ENCODE data around the gene APOBEC3F. TPM values are rescaled to one million over a fixed set of nuclear protein-coding genes. Genes with fewer than 3 reads are reported as not detected.

The APOBEC3F gene
- total RNA-seq, 4 donors from 2014 or later = 0.98 TPM; not detected in 3

GRCh38 chr22:39092111-39092862 is 51.6 kb downstream of the APOBEC3F start:
- Histone ChIP-seq H3K36me3 (no peaks in the 10 kb centered on the region), H3K27ac (no peak overlapping the region), H3K4me3 (no peak overlapping the region), H3K27me3 (no peaks in the 10 kb centered on the region), H3K9me3 (no peaks in the 10 kb centered on the region), H3K4me1 (no peaks in the 10 kb centered on the region)
- TF ChIP-seq CTCF (IDR thresholded peaks at IDR 0.05 in 4 of 5, conservative IDR thresholded peaks at IDR 0.05 in 1 of 5) (no peak), POLR2A (IDR thresholded peaks at IDR 0.05) (no peak)
- in situ Hi-C loops (cut with MboI; ENCODE audit: low sequenced_read_pairs in 4 of 4) (no loop called here), intact Hi-C loops (cut with DNase I; ENCODE audit: low total_unique reads) (no loop called here)
- DNase-seq = no peak
- no peak for ATAC-seq

GRCh38 chr22:39094717-39095389 is 54.2 kb downstream of the APOBEC3F start:
- Histone ChIP-seq H3K9me3 (no peaks in the 10 kb centered on the region), H3K36me3 (no peaks in the 10 kb centered on the region), H3K4me1 (no peaks in the 10 kb centered on the region), H3K27me3 (no peaks in the 10 kb centered on the region), H3K4me3 (no peak overlapping the region), H3K27ac (no peak overlapping the region)
- in situ Hi-C loops (cut with MboI; ENCODE audit: low sequenced_read_pairs in 4 of 4) = no loop called here
- no peak for ATAC-seq
- no peak for DNase-seq
- no peak for TF ChIP-seq POLR2A (IDR thresholded peaks at IDR 0.05)
- no peak for TF ChIP-seq CTCF (IDR thresholded peaks at IDR 0.05 in 4 of 5, conservative IDR thresholded peaks at IDR 0.05 in 1 of 5)
- intact Hi-C loops (cut with DNase I; ENCODE audit: low total_unique reads) = no loop called here

- Histone ChIP-seq H3K27me3 (no peaks in the 10 kb centered on the region), H3K27ac (no peak overlapping the region), H3K9me3 (no peaks in the 10 kb centered on the region), H3K4me3 (no peak overlapping the region), H3K36me3 (no peaks in the 10 kb centered on the region), H3K4me1 (no peaks in the 10 kb centered on the region)
- in situ Hi-C loops (cut with MboI; ENCODE audit: low sequenced_read_pairs in 4 of 4) (no loop called here), intact Hi-C loops (cut with DNase I; ENCODE audit: low total_unique reads) (no loop called here)
- ATAC-seq = no peak
- TF ChIP-seq CTCF (IDR thresholded peaks at IDR 0.05 in 4 of 5, conservative IDR thresholded peaks at IDR 0.05 in 1 of 5) (no peak), POLR2A (IDR thresholded peaks at IDR 0.05) (no peak)
- no peak for DNase-seq
These were observed 55.3 kb downstream of the APOBEC3F start for GRCh38 chr22:39095971-39096370.

GRCh38 chr22:39097098-39098020 is 56.7 kb downstream of the APOBEC3F start, which contains the start of gene APOBEC3H:
APOBEC3H (plus strand) TSS chr22:39097244; CDS start chr22:39100279, 3,035 bp downstream.
- Histone ChIP-seq H3K9me3 (no peaks in the 10 kb centered on the region), H3K36me3 (no peaks in the 10 kb centered on the region), H3K4me3 (no peak within 1 kb of the TSS), H3K4me1 (no peaks in the 10 kb centered on the region), H3K27me3 (no peaks in the 10 kb centered on the region), H3K27ac (no peak within 1 kb of the TSS)
- no peak for DNase-seq
- ATAC-seq = no peak
- intact Hi-C loops (cut with DNase I; ENCODE audit: low total_unique reads) = no loop called here
- in situ Hi-C loops (cut with MboI; ENCODE audit: low sequenced_read_pairs in 4 of 4) = no loop called here
- TF ChIP-seq CTCF (IDR thresholded peaks at IDR 0.05 in 4 of 5, conservative IDR thresholded peaks at IDR 0.05 in 1 of 5) (no peak), POLR2A (IDR thresholded peaks at IDR 0.05) (no peak)
